H9 (cell line): ENCODE data around the gene ATXN10. TPM values are rescaled to one million over a fixed set of nuclear protein-coding genes. Genes with fewer than 3 reads are reported as not detected.
A peak's percentile ranks its signal among the peaks of the same experiment; 100 is the strongest.

Experiments used
- DNase-seq: peaks from one replicate; pipeline ENCODE4 v3.0.0-alpha.2; 2017
- H2AFZ ChIP-seq: one replicate; pipeline ENCODE4 v1.6.1; 2013; ENCODE audit warnings: mild to moderate bottlenecking, low read length, control low read depth, moderate library complexity
- H2AK5ac ChIP-seq: 2 replicates; pipeline ENCODE4 v1.6.1; 2013; ENCODE audit warnings: low read length, control low read depth, mixed read lengths; ENCODE audit not compliant: insufficient read length
- H2BK120ac ChIP-seq: one replicate; pipeline ENCODE4 v1.6.1; 2013; ENCODE audit warnings: low read depth, mild to moderate bottlenecking, low read length, control low read depth, inconsistent platforms; ENCODE audit not compliant: poor library complexity, severe bottlenecking
- H2BK12ac ChIP-seq: 2 replicates; pipeline ENCODE4 v1.6.1; 2013; ENCODE audit warnings: low read length, control low read depth, mixed read lengths, low read depth; ENCODE audit not compliant: insufficient read length
- H2BK15ac ChIP-seq: 2 replicates; pipeline ENCODE4 v1.6.1; 2013; ENCODE audit warnings: low read depth, low read length, control low read depth
- H2BK20ac ChIP-seq: one replicate; pipeline ENCODE4 v1.6.1; 2013; ENCODE audit warnings: low read depth, mild to moderate bottlenecking, low read length, control low read depth, inconsistent platforms; ENCODE audit not compliant: poor library complexity, severe bottlenecking
- H2BK5ac ChIP-seq: 2 replicates; pipeline ENCODE4 v1.6.1; 2013; ENCODE audit warnings: low read length, control low read depth, mixed read lengths; ENCODE audit not compliant: insufficient read length
- H3K14ac ChIP-seq: 2 replicates; pipeline ENCODE4 v1.6.1; 2013; ENCODE audit warnings: low read length, control low read depth; ENCODE audit not compliant: insufficient read depth
- H3K18ac ChIP-seq: 2 replicates; pipeline ENCODE4 v1.6.1; 2013; ENCODE audit warnings: low read depth, mild to moderate bottlenecking, mixed read lengths, low read length, control low read depth; ENCODE audit not compliant: insufficient read length
- H3K23ac ChIP-seq: 2 replicates; pipeline ENCODE4 v1.6.1; 2013; ENCODE audit warnings: low read length, control low read depth, mixed read lengths, low read depth; ENCODE audit not compliant: insufficient read length
- H3K23me2 ChIP-seq: 2 replicates; pipeline ENCODE4 v1.6.1; 2013; ENCODE audit warnings: low read depth, mild to moderate bottlenecking, mixed read lengths, low read length, control low read depth; ENCODE audit not compliant: insufficient read length, poor library complexity, severe bottlenecking
- H3K27ac ChIP-seq: 2 replicates; pipeline ENCODE4 v1.5.1; 2013; ENCODE audit warnings: low read length, control low read depth, mixed read lengths, low read depth; ENCODE audit not compliant: insufficient read length
- H3K27me3 ChIP-seq: 2 replicates; pipeline ENCODE4 v1.6.1; 2013; ENCODE audit warnings: low read length, control low read depth, inconsistent platforms; ENCODE audit not compliant: insufficient read depth
- H3K4ac ChIP-seq: 2 replicates; pipeline ENCODE4 v1.6.1; 2013; ENCODE audit warnings: low read depth, mild to moderate bottlenecking, control low read depth, inconsistent platforms, low read length, moderate library complexity
- H3K4me1 ChIP-seq: 2 replicates; pipeline ENCODE4 v1.6.1; 2013; ENCODE audit warnings: low read length, control low read depth, inconsistent platforms; ENCODE audit not compliant: insufficient read depth
- H3K4me2 ChIP-seq: 2 replicates; pipeline ENCODE4 v1.6.1; 2013; ENCODE audit warnings: low read length, control low read depth, mixed read lengths; ENCODE audit not compliant: insufficient read length, insufficient read depth
- H3K56ac ChIP-seq: 2 replicates; pipeline ENCODE4 v1.6.1; 2013; ENCODE audit warnings: low read depth, mild to moderate bottlenecking, mixed read lengths, low read length, control low read depth; ENCODE audit not compliant: insufficient read length
- H3K79me1 ChIP-seq: 2 replicates; pipeline ENCODE4 v1.6.1; 2013; ENCODE audit warnings: low read depth, mild to moderate bottlenecking, moderate library complexity, low read length, control low read depth, inconsistent platforms; ENCODE audit not compliant: insufficient read depth, poor library complexity, severe bottlenecking
- H3K79me2 ChIP-seq: 2 replicates; pipeline ENCODE4 v1.6.1; 2013; ENCODE audit warnings: low read length, control low read depth, inconsistent platforms; ENCODE audit not compliant: insufficient read depth
- H3K9ac ChIP-seq: 2 replicates; pipeline ENCODE4 v1.6.1; 2013; ENCODE audit warnings: low read length, control low read depth, mixed read lengths; ENCODE audit not compliant: insufficient read length; ENCODE audit errors: extremely low read depth
- H3K9me3 ChIP-seq: one replicate; pipeline ENCODE4 v1.6.1; 2013; ENCODE audit warnings: low read depth, low read length, inconsistent platforms; ENCODE audit not compliant: control insufficient read depth
- H3T11ph ChIP-seq: one replicate; pipeline ENCODE4 v1.6.1; 2013; ENCODE audit warnings: mild to moderate bottlenecking, low read length, control low read depth, inconsistent platforms
- H4K20me1 ChIP-seq: one replicate; pipeline ENCODE4 v1.6.1; 2013; ENCODE audit not compliant: control insufficient read depth, insufficient read length, insufficient read depth
- H4K5ac ChIP-seq: 2 replicates; pipeline ENCODE4 v1.6.1; 2013; ENCODE audit warnings: low read depth, mild to moderate bottlenecking, mixed read lengths, low read length, control low read depth; ENCODE audit not compliant: insufficient read length
- H4K8ac ChIP-seq: replicated peaks from 2 replicates; pipeline ENCODE4 v1.6.1; 2013; ENCODE audit warnings: low read length, control low read depth, mixed read lengths, low read depth; ENCODE audit not compliant: insufficient read length
- H4K91ac ChIP-seq: 2 replicates; pipeline ENCODE4 v1.6.1; 2013; ENCODE audit warnings: low read depth, mild to moderate bottlenecking, moderate library complexity, mixed read lengths, low read length, control low read depth; ENCODE audit not compliant: insufficient read length
- H3K27ac Mint-ChIP-seq, 3 experiments: 2 replicates in 2 of 3; 3 replicates in 1 of 3; pipeline ENCODE4 v1.8.0; 2020 to 2021; ENCODE audit warnings: mixed read lengths in 3 of 3, mild to moderate bottlenecking in 1 of 3, moderate library complexity in 1 of 3
- H3K27me3 Mint-ChIP-seq: 2 replicates; pipeline ENCODE4 v1.8.0; 2021; ENCODE audit warnings: low read depth, mild to moderate bottlenecking, moderate library complexity, mixed read lengths
- H3K36me3 Mint-ChIP-seq, 3 experiments: 2 replicates in 2 of 3; 3 replicates in 1 of 3; pipeline ENCODE4 v1.8.0; 2020 to 2021; ENCODE audit warnings: low read depth in 3 of 3, mixed read lengths in 3 of 3; ENCODE audit not compliant: insufficient read depth in 1 of 3
- H3K4me1 Mint-ChIP-seq, 2 experiments: 2 replicates each; pipeline ENCODE4 v1.8.0; 2020; ENCODE audit warnings: mixed read lengths in 2 of 2
- H3K4me3 Mint-ChIP-seq, 2 experiments: 2 replicates in 1 of 2; 3 replicates in 1 of 2; pipeline ENCODE4 v1.8.0; 2020 to 2021; ENCODE audit warnings: mild to moderate bottlenecking in 2 of 2, mixed read lengths in 2 of 2, moderate library complexity in 1 of 2
- H3K9me3 Mint-ChIP-seq, 2 experiments: 2 replicates in 1 of 2; 3 replicates in 1 of 2; pipeline ENCODE4 v1.8.0; 2020; ENCODE audit warnings: mild to moderate bottlenecking in 2 of 2, mixed read lengths in 2 of 2, moderate library complexity in 1 of 2
- WGBS: extraction: QIAGEN DNeasy Blood & Tissue Kit; methylation state at CpG from one replicate; pipeline ENCODE4 v1.1.7; 2013; ENCODE audit warnings: missing lambda C conversion rate, low lambda C conversion rate, mixed read lengths; ENCODE audit not compliant: insufficient read length; ENCODE audit errors: extremely low coverage; 5-methylcytosine and 5-hydroxymethylcytosine counted together
- total RNA-seq: library from RNA; stranded (reverse); gene quantifications from 2 replicates; pipeline ENCODE4 v1.2.1, GENCODE V29; 2021
- TF ChIP-seq, protein P1 (sequence below): fragments of 200-600 bp; sonication (generic); conservative IDR thresholded peaks from 3 replicates; pipeline ENCODE4 v1.8.0; 2021; ENCODE audit warnings: antibody characterized with exemption, mild to moderate bottlenecking

Gene ATXN10
- total RNA-seq, 1 experiment from 2014 or later = 210 TPM

DNA sequence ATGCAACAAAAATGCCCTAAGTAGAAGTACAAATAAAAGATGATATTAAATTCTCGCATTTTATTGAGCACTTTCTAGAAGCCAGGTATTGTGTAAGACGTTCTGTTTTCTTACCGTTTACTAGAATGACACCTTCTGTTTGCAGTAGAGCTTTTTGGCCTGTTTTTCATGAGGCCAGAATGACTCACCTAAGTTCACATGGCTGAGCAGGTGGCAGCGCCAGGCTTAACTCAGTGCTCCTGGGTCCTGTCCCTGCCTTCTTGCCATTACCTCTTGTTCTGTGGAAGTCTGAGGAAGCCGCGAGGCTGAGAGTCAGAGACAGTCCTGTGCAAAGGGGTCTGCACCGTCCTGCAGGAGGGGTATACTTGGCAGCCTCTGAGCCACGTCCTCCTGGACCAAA, 113.8 kb downstream of the ATXN10 start:
- Histone ChIP-seq H3K27me3 (no peaks in the 10 kb centered on the region), H2AFZ (no peak overlapping the region), H3K23ac (no peak overlapping the region), H3K9ac (no peak overlapping the region), H2AK5ac (no peak overlapping the region), H3K56ac (no peak overlapping the region), H2BK15ac (no peak overlapping the region), H3K18ac (no peak overlapping the region), H4K8ac (no peak overlapping the region), H3K4ac (no peak overlapping the region), H2BK5ac (no peak overlapping the region), H3K4me2 (no peak overlapping the region), H4K20me1 (no peaks in the 10 kb centered on the region), H3K79me2 (no peaks in the 10 kb centered on the region), H2BK12ac (no peak overlapping the region), H4K5ac (no peak overlapping the region), H3K79me1 (peaks cover 2% of the 10 kb centered on the region), H2BK20ac (no peak overlapping the region), H3K4me1 (no peaks in the 10 kb centered on the region), H3K9me3 (no peaks in the 10 kb centered on the region), H2BK120ac (no peak overlapping the region), H3K27ac (no peak overlapping the region), H3K14ac (no peak overlapping the region), H3T11ph (no peak overlapping the region), H3K23me2 (no peaks in the 10 kb centered on the region), H4K91ac (no peak overlapping the region)
- Mint-ChIP-seq H3K27me3 (no peaks in the 10 kb centered on the region), H3K36me3 (peaks cover 0 to 2% (median 0%) of the 10 kb centered on the region in 3 experiments; a peak in 2 of 7 replicates), H3K27ac (peak overlapping the region; percentile 10 to 54 (median 19); a peak in 2 of 7 replicates), H3K9me3 (no peaks in the 10 kb centered on the region), H3K4me1 (peaks cover 28 to 29% of the 10 kb centered on the region in 2 experiments), H3K4me3 (no peak overlapping the region; a peak in 1 of 5 replicates)
- no peak for DNase-seq
- WGBS = no CpG with 5 or more reads among the region's 8 CpGs
- TF ChIP-seq, protein P1, sequence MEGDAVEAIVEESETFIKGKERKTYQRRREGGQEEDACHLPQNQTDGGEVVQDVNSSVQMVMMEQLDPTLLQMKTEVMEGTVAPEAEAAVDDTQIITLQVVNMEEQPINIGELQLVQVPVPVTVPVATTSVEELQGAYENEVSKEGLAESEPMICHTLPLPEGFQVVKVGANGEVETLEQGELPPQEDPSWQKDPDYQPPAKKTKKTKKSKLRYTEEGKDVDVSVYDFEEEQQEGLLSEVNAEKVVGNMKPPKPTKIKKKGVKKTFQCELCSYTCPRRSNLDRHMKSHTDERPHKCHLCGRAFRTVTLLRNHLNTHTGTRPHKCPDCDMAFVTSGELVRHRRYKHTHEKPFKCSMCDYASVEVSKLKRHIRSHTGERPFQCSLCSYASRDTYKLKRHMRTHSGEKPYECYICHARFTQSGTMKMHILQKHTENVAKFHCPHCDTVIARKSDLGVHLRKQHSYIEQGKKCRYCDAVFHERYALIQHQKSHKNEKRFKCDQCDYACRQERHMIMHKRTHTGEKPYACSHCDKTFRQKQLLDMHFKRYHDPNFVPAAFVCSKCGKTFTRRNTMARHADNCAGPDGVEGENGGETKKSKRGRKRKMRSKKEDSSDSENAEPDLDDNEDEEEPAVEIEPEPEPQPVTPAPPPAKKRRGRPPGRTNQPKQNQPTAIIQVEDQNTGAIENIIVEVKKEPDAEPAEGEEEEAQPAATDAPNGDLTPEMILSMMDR = no peak
